Subcutaneous abdominal adipose tissue (tissue), 5 donors: ENCODE measurements around the gene MLKL.

ENCODE experiments used
- H3K27ac ChIP-seq: one replicate; pipeline ENCODE4 v1.7.0; 2013; ENCODE audit warnings: low read depth, mild to moderate bottlenecking, inconsistent platforms, low read length, moderate library complexity
- H3K27me3 ChIP-seq, 5 donors: one replicate each; pipeline ENCODE4 v1.7.0; 2013; ENCODE audit warnings: low read length in 5 of 5, inconsistent platforms in 1 of 5; ENCODE audit not compliant: control insufficient read depth in 5 of 5, insufficient read depth in 4 of 5
- H3K36me3 ChIP-seq, 5 donors: one replicate each; pipeline ENCODE4 v1.7.0; 2013; ENCODE audit warnings: low read length in 5 of 5; ENCODE audit not compliant: control insufficient read depth in 5 of 5, insufficient read depth in 5 of 5
- H3K4me1 ChIP-seq, 5 donors: one replicate each; pipeline ENCODE4 v1.7.0; 2013; ENCODE audit warnings: low read length in 5 of 5, mild to moderate bottlenecking in 3 of 5, moderate library complexity in 1 of 5; ENCODE audit not compliant: control insufficient read depth in 5 of 5, insufficient read depth in 5 of 5
- H3K4me3 ChIP-seq, 5 donors: one replicate each; pipeline ENCODE4 v1.7.0; 2013; ENCODE audit warnings: low read length in 5 of 5, low read depth in 1 of 5
- H3K9ac ChIP-seq, 5 donors: one replicate each; pipeline ENCODE4 v1.7.0; 2013; ENCODE audit warnings: low read length in 5 of 5, mild to moderate bottlenecking in 4 of 5, moderate library complexity in 3 of 5
- H3K9me3 ChIP-seq, 5 donors: one replicate each; pipeline ENCODE4 v1.7.0; 2013; ENCODE audit warnings: low read length in 5 of 5; ENCODE audit not compliant: control insufficient read depth in 5 of 5
- donor health status: healthy.
- donor health status: healthy.
- donor health status: healthy.
- donor health status: healthy.
- donor health status: healthy.

The MLKL gene

GRCh38 chr16:74743045-74743667 lies 42.5 kb upstream of the MLKL start:
- Histone ChIP-seq H3K9me3 (no peaks in the 10 kb centered on the region), H3K4me1 (peaks cover 0 to 11% (median 4%) of the 10 kb centered on the region in 5 donors), H3K4me3 (no peak overlapping the region), H3K27ac (no peak overlapping the region), H3K9ac (no peak overlapping the region), H3K27me3 (peaks cover 10 to 22% (median 12%) of the 10 kb centered on the region in 5 donors), H3K36me3 (no peaks in the 10 kb centered on the region)

- Histone ChIP-seq H3K4me3 (no peak overlapping the region), H3K9me3 (no peaks in the 10 kb centered on the region), H3K4me1 (peaks cover 0 to 11% (median 4%) of the 10 kb centered on the region in 5 donors), H3K36me3 (no peaks in the 10 kb centered on the region), H3K9ac (no peak overlapping the region), H3K27ac (no peak overlapping the region), H3K27me3 (peaks cover 10 to 30% (median 21%) of the 10 kb centered on the region in 5 donors)
Observed at GRCh38 chr16:74742051-74742481, 41.4 kb upstream of the MLKL start.

- no peak overlapping the region for H3K27ac ChIP-seq
- no peaks in the 10 kb centered on the region for H3K9me3 ChIP-seq
- H3K9ac ChIP-seq, result no peak overlapping the region
- H3K4me3 ChIP-seq, result no peak overlapping the region
- H3K4me1 ChIP-seq, result peaks cover 0 to 11% (median 4%) of the 10 kb centered on the region in 5 donors
- peaks cover 10 to 39% (median 26%) of the 10 kb centered on the region in 5 donors for H3K27me3 ChIP-seq
- H3K36me3 ChIP-seq, result no peaks in the 10 kb centered on the region
Observed at GRCh38 chr16:74740795-74741304, 40.2 kb upstream of the MLKL start.

GRCh38 chr16:74739275-74739674 lies 38.6 kb upstream of the MLKL start:
- Histone ChIP-seq H3K9me3 (no peaks in the 10 kb centered on the region), H3K9ac (no peak overlapping the region), H3K4me1 (peaks cover 0 to 11% (median 4%) of the 10 kb centered on the region in 5 donors), H3K27me3 (peaks cover 18 to 39% (median 29%) of the 10 kb centered on the region in 5 donors), H3K27ac (no peak overlapping the region), H3K36me3 (no peaks in the 10 kb centered on the region), H3K4me3 (no peak overlapping the region)

- peaks cover 0 to 11% (median 4%) of the 10 kb centered on the region in 5 donors for H3K4me1 ChIP-seq
- no peaks in the 10 kb centered on the region for H3K9me3 ChIP-seq
- no peaks in the 10 kb centered on the region for H3K36me3 ChIP-seq
- H3K27ac ChIP-seq, result no peak overlapping the region
- no peak overlapping the region for H3K9ac ChIP-seq
- peaks cover 18 to 37% (median 31%) of the 10 kb centered on the region in 5 donors for H3K27me3 ChIP-seq
- no peak overlapping the region for H3K4me3 ChIP-seq
Observed at GRCh38 chr16:74738816-74739215, 38.2 kb upstream of the MLKL start.

- no peak overlapping the region for H3K27ac ChIP-seq
Observed at GRCh38 chr16:74738113-74738541, 37.5 kb upstream of the MLKL start.

GRCh38 chr16:74737521-74737920 lies 36.9 kb upstream of the MLKL start:
- H3K9ac ChIP-seq, result no peak overlapping the region
- no peak overlapping the region for H3K4me3 ChIP-seq
- H3K27me3 ChIP-seq, result peaks cover 15 to 32% (median 31%) of the 10 kb centered on the region in 5 donors
- no peak overlapping the region for H3K27ac ChIP-seq
- H3K9me3 ChIP-seq, result no peaks in the 10 kb centered on the region
- no peaks in the 10 kb centered on the region for H3K36me3 ChIP-seq
- H3K4me1 ChIP-seq, result peaks cover 0 to 11% (median 4%) of the 10 kb centered on the region in 5 donors

More at GRCh38 chr16:74738113-74738541, 37.5 kb upstream of the MLKL start:
- Histone ChIP-seq H3K9me3 (no peaks in the 10 kb centered on the region), H3K4me3 (no peak overlapping the region), H3K27me3 (peaks cover 15 to 32% (median 31%) of the 10 kb centered on the region in 5 donors), H3K9ac (no peak overlapping the region), H3K36me3 (no peaks in the 10 kb centered on the region), H3K4me1 (peaks cover 0 to 11% (median 4%) of the 10 kb centered on the region in 5 donors)

GRCh38 chr16:74736531-74737157 lies 36.0 kb upstream of the MLKL start:
- no peak overlapping the region for H3K27ac ChIP-seq
- H3K9ac ChIP-seq, result no peak overlapping the region
- H3K27me3 ChIP-seq, result peaks cover 10 to 32% (median 28%) of the 10 kb centered on the region in 5 donors
- H3K4me3 ChIP-seq, result no peak overlapping the region
- H3K9me3 ChIP-seq, result no peaks in the 10 kb centered on the region
- H3K36me3 ChIP-seq, result no peaks in the 10 kb centered on the region
- peaks cover 0 to 6% (median 0%) of the 10 kb centered on the region in 5 donors for H3K4me1 ChIP-seq

GRCh38 chr16:74735554-74735953 lies 34.9 kb upstream of the MLKL start:
- H3K9me3 ChIP-seq, result no peaks in the 10 kb centered on the region
- no peak overlapping the region for H3K27ac ChIP-seq
- no peak overlapping the region for H3K9ac ChIP-seq
- no peaks in the 10 kb centered on the region for H3K4me1 ChIP-seq
- no peaks in the 10 kb centered on the region for H3K36me3 ChIP-seq
- H3K27me3 ChIP-seq, result peaks cover 10 to 32% (median 25%) of the 10 kb centered on the region in 5 donors
- H3K4me3 ChIP-seq, result no peak overlapping the region

- Histone ChIP-seq H3K27ac (no peak overlapping the region), H3K36me3 (no peaks in the 10 kb centered on the region), H3K9me3 (no peaks in the 10 kb centered on the region), H3K4me3 (no peak overlapping the region), H3K4me1 (peaks cover 0 to under 1% (median 0%) of the 10 kb centered on the region in 5 donors), H3K27me3 (peaks cover 10 to 32% (median 25%) of the 10 kb centered on the region in 5 donors), H3K9ac (no peak overlapping the region)
Observed at GRCh38 chr16:74735162-74735452, 34.4 kb upstream of the MLKL start.
